Stomach (tissue), 9 donors: ENCODE data around the gene SEC31B. TPM values are rescaled to one million over a fixed set of nuclear protein-coding genes. Genes with fewer than 3 reads are reported as not detected.

Experiments used
- DNase-seq, 2 donors: peaks; one replicate each; pipeline versions ENCODE4 v3.0.0 to v3.0.0-alpha.2; 2013 to 2019
- H3K27ac ChIP-seq, 5 donors: fragments of 200-600 bp in 4 of 5; sonication (generic) in 4 of 5; one replicate each; pipeline ENCODE4 v1.5.1; 2013 to 2019; ENCODE audit warnings: mild to moderate bottlenecking in 1 of 5, moderate library complexity in 1 of 5
- H3K27me3 ChIP-seq, 3 donors: fragments of 200-600 bp; sonication (generic); one replicate each; pipeline ENCODE4 v1.5.1; 2017 to 2019; ENCODE audit warnings: mixed run types in 1 of 3
- H3K36me3 ChIP-seq, 4 donors: fragments of 200-600 bp; sonication (generic); 1 replicate in 3 of 4; 2 replicates in 1 of 4; pipeline ENCODE4 v1.5.1; 2016 to 2019
- H3K4me1 ChIP-seq, 4 donors: fragments of 200-600 bp; sonication (generic); one replicate each; pipeline ENCODE4 v1.5.1; 2016 to 2019
- H3K4me3 ChIP-seq, 4 donors: fragments of 200-600 bp; sonication (generic) in 3 of 4; one replicate each; pipeline ENCODE4 v1.5.1; 2016 to 2019; ENCODE audit warnings: mild to moderate bottlenecking in 1 of 4
- H3K9me3 ChIP-seq, 4 donors: fragments of 200-600 bp; sonication (generic); one replicate each; pipeline ENCODE4 v1.5.1; 2016 to 2019
- CTCF ChIP-seq, 7 experiments: fragments of 450-650 bp in 4 of 7; fragments of 200-600 bp in 3 of 7; sonication (generic) in 3 of 7; IDR thresholded peaks; one replicate each; pipeline ENCODE4 v1.5.1; 2016 to 2019; ENCODE audit warnings: antibody characterized with exemption in 7 of 7, control low read depth in 2 of 7, mild to moderate bottlenecking in 1 of 7
- EP300 ChIP-seq: sonication (generic); formaldehyde crosslinking; IDR thresholded peaks from one replicate; pipeline ENCODE4 v1.6.1; 2017; ENCODE audit warnings: antibody characterized with exemption
- POLR2A ChIP-seq, 4 donors: fragments of 450-650 bp; IDR thresholded peaks; one replicate each; pipeline ENCODE4 v1.6.1; 2016; ENCODE audit warnings: antibody characterized with exemption in 4 of 4, control low read depth in 2 of 4, mild to moderate bottlenecking in 1 of 4, moderate library complexity in 1 of 4
- POLR2AphosphoS5 ChIP-seq, 3 donors: sonication (generic); formaldehyde crosslinking; IDR thresholded peaks; one replicate each; pipeline ENCODE4 v1.6.1; 2016; ENCODE audit warnings: antibody characterized with exemption in 3 of 3
- WGBS, 5 donors: extraction: QIAGEN DNeasy Blood & Tissue Kit in 3 of 5; methylation state at CpG; one replicate each; pipeline versions ENCODE4 v1.1.5 to v1.1.7; 2013 to 2018; 5-methylcytosine and 5-hydroxymethylcytosine counted together
- intact Hi-C: fragments of 100-400 bp; cut with DNase I; formaldehyde crosslinking; loops from one replicate; pipeline ENCODE4 v1.15.1; 2023; ENCODE audit warnings: low total_unique reads
- polyA plus RNA-seq, 3 donors: library from polyadenylated mRNA; stranded (reverse); fragments of 200-250 nt; gene quantifications; one replicate each; pipeline ENCODE4 v1.2.3, GENCODE V29; 2013
- total RNA-seq, 5 donors: library from RNA; depleted of rRNA; stranded (reverse); fragments of >200 nt; gene quantifications; one replicate each; pipeline versions ENCODE4 v1.1.0 to v1.2.3, GENCODE V29; 2014 to 2016
- donor health status: healthy with polysubstance abuse.
- donor health status: Bipolar disorder and iron deficiency.
- donor health status: healthy.

SEC31B gene
- total and polyA plus RNA-seq, 8 donors = 0.68 to 47.4 (median 8.5) TPM

- no peaks in the 10 kb centered on the region for H3K9me3 ChIP-seq
- no peak overlapping the region for H3K27ac ChIP-seq
- H3K4me1 ChIP-seq = no peaks in the 10 kb centered on the region
- TF ChIP-seq EP300 = no peak
- no peak for TF ChIP-seq CTCF (IDR thresholded peaks at IDR 0.05)
- no peak for TF ChIP-seq POLR2AphosphoS5 (IDR thresholded peaks at IDR 0.05)
- no peak for TF ChIP-seq POLR2A (IDR thresholded peaks at IDR 0.05)
- 93 to 100% (median 95%) methylated on average over 1 of the region's 1 CpG for WGBS, 5 donors
- DNase-seq = no peak
- H3K36me3 ChIP-seq = peaks cover 11 to 97% (median 84%) of the 10 kb centered on the region in 4 donors
- H3K27me3 ChIP-seq = no peaks in the 10 kb centered on the region
- H3K4me3 ChIP-seq = no peak overlapping the region
- intact Hi-C loops = loop anchor here (10.0 kb wide), 1 partner anchor 168 kb away; the partner anchor contains the start of gene PKD2L1
Observed at GRCh38 chr10:100502926-100503494, 16.7 kb downstream of the SEC31B start.

GRCh38 chr10:100501423-100501822 is 18.2 kb downstream of the SEC31B start:
- Histone ChIP-seq H3K9me3 (no peaks in the 10 kb centered on the region), H3K27me3 (no peaks in the 10 kb centered on the region), H3K36me3 (peaks cover 7 to 97% (median 86%) of the 10 kb centered on the region in 4 donors), H3K4me3 (no peak overlapping the region), H3K27ac (no peak overlapping the region), H3K4me1 (no peaks in the 10 kb centered on the region)
- no peak for DNase-seq
- intact Hi-C loops = loop anchor here (10.0 kb wide), 1 partner anchor 167 kb away; the partner anchor contains the start of gene PKD2L1
- no peak for TF ChIP-seq POLR2A (IDR thresholded peaks at IDR 0.05)
- no peak for TF ChIP-seq POLR2AphosphoS5 (IDR thresholded peaks at IDR 0.05)
- TF ChIP-seq EP300 = no peak
- TF ChIP-seq CTCF (IDR thresholded peaks at IDR 0.05) = no peak

- WGBS, 5 donors = 90 to 99% (median 95%) methylated on average over 4 of the region's 4 CpGs
- Histone ChIP-seq H3K4me1 (no peaks in the 10 kb centered on the region), H3K27me3 (no peaks in the 10 kb centered on the region), H3K4me3 (no peak overlapping the region), H3K36me3 (peaks cover 14 to 100% (median 94%) of the 10 kb centered on the region in 4 donors), H3K9me3 (no peaks in the 10 kb centered on the region), H3K27ac (no peak overlapping the region)
- DNase-seq = no peak
- TF ChIP-seq POLR2A (IDR thresholded peaks at IDR 0.05) = no peak
- no peak for TF ChIP-seq POLR2AphosphoS5 (IDR thresholded peaks at IDR 0.05)
- no peak for TF ChIP-seq CTCF (IDR thresholded peaks at IDR 0.05)
- no peak for TF ChIP-seq EP300
- intact Hi-C loops = no loop called here
Observed at GRCh38 chr10:100498059-100498458, 21.6 kb downstream of the SEC31B start.

- 90 to 94% (median 93%) methylated on average over 2 of the region's 2 CpGs for WGBS, 5 donors
- no peak overlapping the region for H3K27ac ChIP-seq
- no peaks in the 10 kb centered on the region for H3K27me3 ChIP-seq
- H3K4me3 ChIP-seq = no peak overlapping the region
- intact Hi-C loops = no loop called here
- H3K36me3 ChIP-seq = peaks cover 11 to 100% (median 96%) of the 10 kb centered on the region in 4 donors
- no peak for DNase-seq
- H3K4me1 ChIP-seq = no peaks in the 10 kb centered on the region
- TF ChIP-seq EP300 = no peak
- no peak for TF ChIP-seq POLR2A (IDR thresholded peaks at IDR 0.05)
- TF ChIP-seq CTCF (IDR thresholded peaks at IDR 0.05) = no peak
- no peak for TF ChIP-seq POLR2AphosphoS5 (IDR thresholded peaks at IDR 0.05)
- no peaks in the 10 kb centered on the region for H3K9me3 ChIP-seq
Observed at GRCh38 chr10:100496567-100496966, 23.1 kb downstream of the SEC31B start.
